ENCODE measurements around the gene TSKS.

Gene TSKS

GRCh38 chr19:49691243-49692146 lies 71.6 kb downstream of the TSKS start:
- no peak for DNase-seq (ENCODE audit: low read depth in 1 of 2, low spot score in 1 of 2)
- in situ Hi-C loops (cut with HindIII; ENCODE audit: low pct_unique_long_range_greater_than_20kb, low sequenced_read_pairs) = no loop called here

GRCh38 chr19:49690656-49691242 lies 72.4 kb downstream of the TSKS start, which contains the start of gene CPT1C:
TSS of gene CPT1C (plus strand) at chr19:49691116. CDS start at chr19:49692253, 1,137 bp downstream.
- no peak for DNase-seq (ENCODE audit: low read depth in 1 of 2, low spot score in 1 of 2)
- no peak for TF ChIP-seq JUND (IDR thresholded peaks at IDR 0.05; ENCODE audit: low read depth)
- in situ Hi-C loops (cut with HindIII; ENCODE audit: low pct_unique_long_range_greater_than_20kb, low sequenced_read_pairs) = no loop called here

More at GRCh38 chr19:49691243-49692146, 71.6 kb downstream of the TSKS start:
- TF ChIP-seq JUND (IDR thresholded peaks at IDR 0.05; ENCODE audit: low read depth) = no peak

- no peak for DNase-seq (ENCODE audit: low read depth in 1 of 2, low spot score in 1 of 2)
- TF ChIP-seq JUND (IDR thresholded peaks at IDR 0.05; ENCODE audit: low read depth) = no peak
- in situ Hi-C loops (cut with HindIII; ENCODE audit: low pct_unique_long_range_greater_than_20kb, low sequenced_read_pairs) = no loop called here
Observed at GRCh38 chr19:49690079-49690655, 72.9 kb downstream of the TSKS start.

Data from T47D (cell line).